Trophoblast cell (in vitro differentiated cells and primary cell): Measurements from ENCODE around the gene LCA5.

Experiments
- DNase-seq, 2 donors: peaks; one replicate each; pipeline ENCODE4 v3.0.0-alpha.2; 2016
- H2AFZ ChIP-seq: 2 replicates; pipeline ENCODE4 v1.6.1; 2013; ENCODE audit warnings: low read length, moderate library complexity, mild to moderate bottlenecking; ENCODE audit not compliant: insufficient read depth, poor library complexity
- H2AK5ac ChIP-seq: 2 replicates; pipeline ENCODE4 v1.6.1; 2013; ENCODE audit warnings: mild to moderate bottlenecking, low read length
- H2BK120ac ChIP-seq: 2 replicates; pipeline ENCODE4 v1.6.1; 2013; ENCODE audit warnings: low read length, mild to moderate bottlenecking, moderate library complexity; ENCODE audit not compliant: insufficient read depth, poor library complexity
- H2BK12ac ChIP-seq: 2 replicates; pipeline ENCODE4 v1.6.1; 2013; ENCODE audit warnings: mild to moderate bottlenecking, low read length, moderate library complexity
- H2BK5ac ChIP-seq: 2 replicates; pipeline ENCODE4 v1.6.1; 2013; ENCODE audit warnings: low read length, low read depth, moderate library complexity, mild to moderate bottlenecking; ENCODE audit not compliant: poor library complexity
- H3K14ac ChIP-seq: 2 replicates; pipeline ENCODE4 v1.6.1; 2013; ENCODE audit warnings: mild to moderate bottlenecking, low read length
- H3K18ac ChIP-seq: 2 replicates; pipeline ENCODE4 v1.6.1; 2013; ENCODE audit warnings: mild to moderate bottlenecking, low read length
- H3K23ac ChIP-seq: 2 replicates; pipeline ENCODE4 v1.6.1; 2013; ENCODE audit warnings: low read length
- H3K27ac ChIP-seq: 2 replicates; pipeline ENCODE4 v1.5.1; 2013; ENCODE audit warnings: low read depth, mild to moderate bottlenecking, inconsistent platforms, low read length, moderate library complexity
- H3K27me3 ChIP-seq: 2 replicates; pipeline ENCODE4 v1.6.1; 2013; ENCODE audit warnings: inconsistent platforms, mild to moderate bottlenecking, low read length, moderate library complexity; ENCODE audit not compliant: insufficient read depth
- H3K36me3 ChIP-seq, 2 experiments: 1 replicate in 1 of 2; 2 replicates in 1 of 2; pipeline ENCODE4 v1.6.1; 2013; ENCODE audit warnings: low read length in 2 of 2, mild to moderate bottlenecking in 2 of 2, moderate library complexity in 1 of 2; ENCODE audit not compliant: insufficient read depth in 2 of 2, control insufficient read depth in 1 of 2
- H3K4ac ChIP-seq: 2 replicates; pipeline ENCODE4 v1.6.1; 2013; ENCODE audit warnings: low read depth, mild to moderate bottlenecking, low read length, moderate library complexity
- H3K4me1 ChIP-seq, 2 experiments: 1 replicate in 1 of 2; 2 replicates in 1 of 2; pipeline ENCODE4 v1.6.1; 2013; ENCODE audit warnings: low read length in 2 of 2, mild to moderate bottlenecking in 2 of 2, moderate library complexity in 1 of 2; ENCODE audit not compliant: insufficient read depth in 2 of 2, control insufficient read depth in 1 of 2
- H3K4me2 ChIP-seq: 2 replicates; pipeline ENCODE4 v1.6.1; 2013; ENCODE audit warnings: inconsistent platforms, mild to moderate bottlenecking, low read length, moderate library complexity
- H3K4me3 ChIP-seq: 2 replicates; pipeline ENCODE4 v1.5.1; 2013; ENCODE audit warnings: mild to moderate bottlenecking, low read depth, low read length, inconsistent platforms
- H3K79me1 ChIP-seq: one replicate; pipeline ENCODE4 v1.6.1; 2013; ENCODE audit warnings: low read length
- H3K79me2 ChIP-seq: 2 replicates; pipeline ENCODE4 v1.6.1; 2013; ENCODE audit warnings: low read length, mild to moderate bottlenecking; ENCODE audit not compliant: control insufficient read depth, insufficient read depth, poor library complexity
- H3K9ac ChIP-seq: 2 replicates; pipeline ENCODE4 v1.6.1; 2013; ENCODE audit warnings: mild to moderate bottlenecking, low read length
- H3K9me3 ChIP-seq: 2 replicates; pipeline ENCODE4 v1.6.1; 2013; ENCODE audit warnings: low read depth, mild to moderate bottlenecking, control low read depth, inconsistent platforms, low read length; ENCODE audit not compliant: insufficient read depth
- H4K12ac ChIP-seq: 2 replicates; pipeline ENCODE4 v1.6.1; 2013; ENCODE audit warnings: low read depth, mild to moderate bottlenecking, low read length, moderate library complexity
- H4K8ac ChIP-seq: 2 replicates; pipeline ENCODE4 v1.6.1; 2013; ENCODE audit warnings: low read depth, mild to moderate bottlenecking, low read length, moderate library complexity
- H4K91ac ChIP-seq: one replicate; pipeline ENCODE4 v1.6.1; 2013; ENCODE audit warnings: low read depth, mild to moderate bottlenecking, low read length, moderate library complexity
- WGBS: extraction: QIAGEN DNeasy Blood & Tissue Kit; methylation state at CpG from one replicate; pipeline ENCODE4 v1.1.7; 2013; ENCODE audit warnings: missing lambda C conversion rate; ENCODE audit not compliant: insufficient read length, insufficient coverage; ENCODE audit errors: extremely low coverage; 5-methylcytosine and 5-hydroxymethylcytosine counted together

Gene LCA5

DNA sequence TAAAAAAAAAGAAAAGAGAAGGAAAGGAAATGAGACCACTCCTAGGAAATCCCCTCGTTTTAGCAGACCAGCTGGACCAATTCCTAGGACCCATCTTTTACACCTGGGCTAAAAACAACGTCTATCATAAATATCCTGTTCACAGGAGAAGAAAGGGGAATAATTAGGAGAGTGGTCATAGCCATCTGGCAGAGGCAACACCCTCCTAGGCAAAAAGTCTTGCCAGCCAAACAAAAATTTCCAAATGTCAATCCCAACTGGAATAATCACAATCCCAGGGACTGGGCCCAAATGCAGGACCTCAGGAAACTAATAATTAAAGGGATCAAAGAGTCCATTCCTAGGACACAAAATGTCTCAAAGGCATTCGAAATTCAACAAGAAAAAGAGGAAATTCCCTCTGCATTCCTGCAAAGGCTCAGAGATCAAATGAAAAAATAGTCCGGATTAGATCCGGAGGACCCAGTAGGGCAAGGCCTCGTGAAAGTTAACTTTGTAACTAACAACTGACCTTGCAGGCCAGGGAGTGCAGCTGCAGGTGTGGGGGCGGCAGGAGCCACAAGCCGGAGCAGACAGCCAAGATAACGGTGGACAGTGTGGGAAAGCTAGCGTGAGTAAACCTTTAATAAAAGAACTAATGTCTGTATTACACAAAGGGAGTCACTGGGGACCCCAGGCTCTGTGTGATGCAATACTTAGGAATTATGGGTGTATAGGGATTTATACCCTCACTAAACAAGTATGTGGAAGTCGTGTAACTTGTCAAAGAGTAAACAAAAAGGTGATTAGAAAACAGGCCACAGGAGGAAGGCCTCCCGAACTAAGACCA is 11.7 kb downstream of the LCA5 start:
- Histone ChIP-seq H3K4me1 (peaks cover 0 to 2% of the 10 kb centered on the region in 2 experiments), H4K8ac (peak overlapping the region; percentile 28), H3K27me3 (no peaks in the 10 kb centered on the region), H3K27ac (no peak overlapping the region), H2BK120ac (no peak overlapping the region), H3K79me1 (no peaks in the 10 kb centered on the region), H2BK5ac (no peak overlapping the region), H3K9ac (no peak overlapping the region), H4K12ac (peak overlapping the region; percentile 44), H4K91ac (no peak overlapping the region), H3K36me3 (no peaks in the 10 kb centered on the region), H3K23ac (no peak overlapping the region), H3K4me2 (no peak overlapping the region), H2AK5ac (no peak overlapping the region), H2BK12ac (no peak overlapping the region), H3K14ac (no peak overlapping the region), H3K4ac (no peak overlapping the region), H2AFZ (no peak overlapping the region), H3K9me3 (no peaks in the 10 kb centered on the region), H3K18ac (no peak overlapping the region), H3K4me3 (no peak overlapping the region), H3K79me2 (no peaks in the 10 kb centered on the region)
- WGBS: no CpG with 5 or more reads among the region's 12 CpGs
- DNase-seq: no peak

DNA sequence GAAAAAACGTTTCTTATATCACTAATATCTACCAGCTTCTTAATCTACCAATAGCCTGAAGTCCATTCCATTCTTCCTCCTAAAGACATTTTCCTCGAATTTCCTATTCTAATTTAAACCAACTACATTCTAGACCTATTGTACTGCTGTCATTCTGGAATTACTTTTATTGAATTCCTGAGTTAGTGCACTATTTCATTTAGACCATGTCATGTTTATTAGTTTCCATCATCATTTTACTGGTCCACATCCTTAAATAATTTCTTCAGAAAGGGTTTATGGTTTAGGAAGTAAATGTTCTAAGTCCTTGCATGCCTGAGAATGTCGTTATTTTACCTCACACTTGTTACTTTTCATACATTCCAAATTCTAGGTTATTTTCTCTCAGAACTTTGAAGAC is 13.2 kb downstream of the LCA5 start:
- Histone ChIP-seq H2BK5ac (no peak overlapping the region), H3K4me2 (no peak overlapping the region), H3K4me1 (peaks cover 0 to 2% of the 10 kb centered on the region in 2 experiments), H3K4me3 (no peak overlapping the region), H2AK5ac (no peak overlapping the region), H4K91ac (no peak overlapping the region), H2BK12ac (no peak overlapping the region), H4K8ac (no peak overlapping the region), H2BK120ac (no peak overlapping the region), H3K9me3 (no peaks in the 10 kb centered on the region), H4K12ac (no peak overlapping the region), H3K18ac (no peak overlapping the region), H3K36me3 (peaks cover 0 to 2% of the 10 kb centered on the region in 2 experiments), H3K9ac (no peak overlapping the region), H3K23ac (no peak overlapping the region), H3K79me2 (no peaks in the 10 kb centered on the region), H3K4ac (no peak overlapping the region), H3K27me3 (no peaks in the 10 kb centered on the region), H3K14ac (no peak overlapping the region), H2AFZ (no peak overlapping the region), H3K79me1 (no peaks in the 10 kb centered on the region), H3K27ac (no peak overlapping the region)
- no peak for DNase-seq
- WGBS: 100% methylated on average over 1 of the region's 3 CpGs

DNA sequence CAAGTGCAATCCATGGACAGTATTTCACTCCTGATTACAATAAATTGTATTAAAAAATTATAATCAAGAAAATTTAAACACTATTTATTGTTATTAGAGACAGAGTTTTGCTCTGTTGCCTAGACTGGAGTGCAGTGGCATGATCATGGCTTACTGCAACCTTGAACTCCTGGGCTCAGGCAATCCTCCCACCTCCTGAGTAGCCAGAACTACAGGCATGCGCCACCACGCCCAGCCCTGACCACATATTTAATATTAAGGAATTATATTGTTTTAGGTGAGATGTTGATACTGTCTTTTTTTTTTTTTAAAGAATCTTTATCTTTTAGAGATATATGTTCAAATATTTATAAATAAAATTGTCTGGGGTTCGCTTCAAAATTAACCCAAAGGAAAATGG is 14.6 kb downstream of the LCA5 start:
- Histone ChIP-seq H3K23ac (no peak overlapping the region), H4K91ac (no peak overlapping the region), H3K79me2 (no peaks in the 10 kb centered on the region), H2BK5ac (no peak overlapping the region), H3K4me2 (no peak overlapping the region), H3K27ac (no peak overlapping the region), H3K36me3 (peaks cover 0 to 2% of the 10 kb centered on the region in 2 experiments), H3K14ac (no peak overlapping the region), H3K9ac (no peak overlapping the region), H2BK12ac (no peak overlapping the region), H3K4ac (no peak overlapping the region), H3K4me3 (no peak overlapping the region), H3K4me1 (peaks cover 0 to 2% of the 10 kb centered on the region in 2 experiments), H2AK5ac (no peak overlapping the region), H3K18ac (no peak overlapping the region), H2AFZ (no peak overlapping the region), H3K9me3 (no peaks in the 10 kb centered on the region), H2BK120ac (no peak overlapping the region), H4K8ac (no peak overlapping the region), H3K27me3 (no peaks in the 10 kb centered on the region), H4K12ac (no peak overlapping the region), H3K79me1 (no peaks in the 10 kb centered on the region)
- no peak for DNase-seq
- no CpG with 5 or more reads among the region's 3 CpGs for WGBS

DNA sequence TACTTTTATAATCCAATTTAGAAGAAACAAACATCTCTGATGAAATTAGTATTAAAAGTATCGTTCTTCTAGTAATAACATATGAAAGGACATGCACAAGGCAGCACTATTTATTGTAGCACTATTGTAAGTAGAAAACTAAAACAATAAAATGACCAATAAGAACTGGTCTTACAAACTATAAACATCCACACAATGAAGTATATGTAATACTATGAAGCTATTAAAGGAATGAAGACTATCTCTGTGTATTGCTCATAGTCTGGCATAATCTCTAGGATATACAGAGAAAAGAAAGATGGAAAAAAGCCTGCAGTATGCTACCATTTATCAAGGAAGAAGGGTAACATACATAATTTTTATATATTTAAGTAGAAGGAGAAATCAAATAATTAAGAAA is 16.7 kb downstream of the LCA5 start:
- H4K8ac ChIP-seq: no peak overlapping the region
- peak in 1 of 2 donors; percentile 54 for DNase-seq
- no peak overlapping the region for H3K27ac ChIP-seq
- no peak overlapping the region for H3K18ac ChIP-seq
- H2AFZ ChIP-seq: no peak overlapping the region
- H3K27me3 ChIP-seq: no peaks in the 10 kb centered on the region
- H3K4me1 ChIP-seq: peaks cover 0 to under 1% of the 10 kb centered on the region in 2 experiments
- no peak overlapping the region for H4K12ac ChIP-seq
- H3K79me2 ChIP-seq: no peaks in the 10 kb centered on the region
- H3K23ac ChIP-seq: no peak overlapping the region
- no CpG with 5 or more reads among the region's 1 CpG for WGBS
- no peak overlapping the region for H3K14ac ChIP-seq
- H3K9me3 ChIP-seq: no peaks in the 10 kb centered on the region
- no peak overlapping the region for H3K4me2 ChIP-seq
- no peak overlapping the region for H2AK5ac ChIP-seq
- H3K4ac ChIP-seq: no peak overlapping the region
- H3K36me3 ChIP-seq: peaks cover 0 to 2% of the 10 kb centered on the region in 2 experiments
- no peak overlapping the region for H2BK120ac ChIP-seq
- H3K79me1 ChIP-seq: no peaks in the 10 kb centered on the region
- H2BK12ac ChIP-seq: no peak overlapping the region
- no peak overlapping the region for H4K91ac ChIP-seq
- H3K4me3 ChIP-seq: no peak overlapping the region
- no peak overlapping the region for H3K9ac ChIP-seq
- no peak overlapping the region for H2BK5ac ChIP-seq
